Memory B cell (primary cell): ENCODE measurements around the gene SYCE3.
"Not testable (repeated sequence)": the region's sequence is repeated elsewhere in the genome, so short reads cannot be mapped to it uniquely, and the experiment has no call there.

Experiments used
- ATAC-seq: fragments of 150-1000 bp; cut with Tn5 transposase; 2 replicates; pipeline ENCODE4 v1.10.0; 2021; ENCODE audit warnings: low read depth, mild to moderate bottlenecking, moderate library complexity
- DNase-seq, 2 donors: peaks; one replicate each; pipeline ENCODE4 v3.0.0; 2022; ENCODE audit warnings: low spot score in 2 of 2
- H3K27ac Mint-ChIP-seq: one replicate; pipeline ENCODE4 v1.8.0; 2022; ENCODE audit warnings: mild to moderate bottlenecking, moderate library complexity, mixed read lengths
- H3K27me3 Mint-ChIP-seq: one replicate; pipeline ENCODE4 v1.8.0; 2022; ENCODE audit warnings: mixed read lengths
- H3K36me3 Mint-ChIP-seq: one replicate; pipeline ENCODE4 v1.8.0; 2022; ENCODE audit warnings: mild to moderate bottlenecking, mixed read lengths
- H3K4me1 Mint-ChIP-seq: one replicate; pipeline ENCODE4 v1.8.0; 2022; ENCODE audit warnings: mixed read lengths
- H3K4me3 Mint-ChIP-seq: one replicate; pipeline ENCODE4 v1.8.0; 2022; ENCODE audit warnings: mild to moderate bottlenecking, moderate library complexity, mixed read lengths
- H3K9me3 Mint-ChIP-seq: one replicate; pipeline ENCODE4 v1.8.0; 2022; ENCODE audit warnings: mixed read lengths

Gene SYCE3

GRCh38 chr22:50523806-50524675, 38.7 kb downstream of the SYCE3 start:
- peak in 1 of 2 donors; percentile 20 for DNase-seq
- H3K4me1 Mint-ChIP-seq: peaks cover 24% of the 10 kb centered on the region
- peaks cover 5% of the 10 kb centered on the region for H3K36me3 Mint-ChIP-seq
- H3K27me3 Mint-ChIP-seq: no peaks in the 10 kb centered on the region
- ATAC-seq: no peak
- peak overlapping the region; percentile 88 for H3K4me3 Mint-ChIP-seq
- H3K27ac Mint-ChIP-seq: peak overlapping the region; percentile 95
- no peaks in the 10 kb centered on the region for H3K9me3 Mint-ChIP-seq

- H3K27ac Mint-ChIP-seq: no peak overlapping the region
- H3K27me3 Mint-ChIP-seq: no peaks in the 10 kb centered on the region
- ATAC-seq: no peak
- peaks cover 5% of the 10 kb centered on the region for H3K36me3 Mint-ChIP-seq
- no peak for DNase-seq
- no peaks in the 10 kb centered on the region for H3K9me3 Mint-ChIP-seq
- H3K4me1 Mint-ChIP-seq: peaks cover 21% of the 10 kb centered on the region
- H3K4me3 Mint-ChIP-seq: peak overlapping the region; percentile 5
Measured at GRCh38 chr22:50523458-50523805, 39.3 kb downstream of the SYCE3 start.

GRCh38 chr22:50522806-50523438, 39.8 kb downstream of the SYCE3 start:
- ATAC-seq (no peak), DNase-seq (no peak)
- Mint-ChIP-seq H3K27ac (no peak overlapping the region), H3K36me3 (peaks cover 5% of the 10 kb centered on the region), H3K27me3 (no peaks in the 10 kb centered on the region), H3K4me1 (peaks cover 20% of the 10 kb centered on the region), H3K4me3 (peak overlapping the region; percentile 5), H3K9me3 (no peaks in the 10 kb centered on the region)

- ATAC-seq (no peak), DNase-seq (no peak)
- H3K27ac Mint-ChIP-seq: no peak overlapping the region
- no peaks in the 10 kb centered on the region for H3K27me3 Mint-ChIP-seq
- H3K9me3 Mint-ChIP-seq: no peaks in the 10 kb centered on the region
- peaks cover 5% of the 10 kb centered on the region for H3K36me3 Mint-ChIP-seq
- no peak overlapping the region for H3K4me3 Mint-ChIP-seq
- H3K4me1 Mint-ChIP-seq: peaks cover 15% of the 10 kb centered on the region
Measured at GRCh38 chr22:50522208-50522805, 40.4 kb downstream of the SYCE3 start.

- Mint-ChIP-seq H3K9me3 (no peaks in the 10 kb centered on the region), H3K27ac (no peak overlapping the region), H3K36me3 (peaks cover 5% of the 10 kb centered on the region), H3K27me3 (no peaks in the 10 kb centered on the region), H3K4me3 (no peak overlapping the region), H3K4me1 (peaks cover 9% of the 10 kb centered on the region)
- ATAC-seq (no peak), DNase-seq (no peak)
Measured at GRCh38 chr22:50521710-50522109, 41.0 kb downstream of the SYCE3 start.

- no peak overlapping the region for H3K27ac Mint-ChIP-seq
- no peaks in the 10 kb centered on the region for H3K27me3 Mint-ChIP-seq
- H3K4me3 Mint-ChIP-seq: no peak overlapping the region
- H3K36me3 Mint-ChIP-seq: peaks cover 5% of the 10 kb centered on the region
- no peak for DNase-seq
- peaks cover 8% of the 10 kb centered on the region for H3K4me1 Mint-ChIP-seq
- no peaks in the 10 kb centered on the region for H3K9me3 Mint-ChIP-seq
- ATAC-seq: no peak
Measured at GRCh38 chr22:50520826-50521453, 41.8 kb downstream of the SYCE3 start.

- not testable (repeated sequence) for H3K4me3 Mint-ChIP-seq, H3K27ac Mint-ChIP-seq, H3K36me3 Mint-ChIP-seq, DNase-seq, ATAC-seq, H3K27me3 Mint-ChIP-seq, H3K9me3 Mint-ChIP-seq
- peaks cover 10% of the 10 kb centered on the region for H3K4me1 Mint-ChIP-seq
Measured at GRCh38 chr22:50520184-50520583, 42.5 kb downstream of the SYCE3 start.

GRCh38 chr22:50519151-50519550, 43.6 kb downstream of the SYCE3 start:
- peaks cover 8% of the 10 kb centered on the region for H3K4me1 Mint-ChIP-seq
- H3K27ac Mint-ChIP-seq: no peak overlapping the region
- no peaks in the 10 kb centered on the region for H3K27me3 Mint-ChIP-seq
- DNase-seq (no peak), ATAC-seq (no peak)
- H3K36me3 Mint-ChIP-seq: peaks cover 14% of the 10 kb centered on the region
- H3K4me3 Mint-ChIP-seq: no peak overlapping the region
- no peaks in the 10 kb centered on the region for H3K9me3 Mint-ChIP-seq

GRCh38 chr22:50518606-50519005, 44.1 kb downstream of the SYCE3 start:
- Mint-ChIP-seq H3K27me3 (no peaks in the 10 kb centered on the region), H3K27ac (no peak overlapping the region), H3K4me1 (peaks cover 8% of the 10 kb centered on the region), H3K36me3 (peaks cover 14% of the 10 kb centered on the region), H3K4me3 (no peak overlapping the region), H3K9me3 (no peaks in the 10 kb centered on the region)
- no peak for ATAC-seq
- no peak for DNase-seq

GRCh38 chr22:50517495-50518260, 45.0 kb downstream of the SYCE3 start:
- Mint-ChIP-seq H3K36me3 (peaks cover 14% of the 10 kb centered on the region), H3K27ac (peak overlapping the region; percentile 50), H3K4me1 (peaks cover 8% of the 10 kb centered on the region), H3K4me3 (no peak overlapping the region), H3K27me3 (no peaks in the 10 kb centered on the region), H3K9me3 (no peaks in the 10 kb centered on the region)
- no peak for DNase-seq
- no peak for ATAC-seq

- H3K36me3 Mint-ChIP-seq: peaks cover 15% of the 10 kb centered on the region
- ATAC-seq (no peak), DNase-seq (no peak)
- no peak overlapping the region for H3K27ac Mint-ChIP-seq
- H3K4me3 Mint-ChIP-seq: no peak overlapping the region
- H3K4me1 Mint-ChIP-seq: peaks cover 8% of the 10 kb centered on the region
- no peaks in the 10 kb centered on the region for H3K9me3 Mint-ChIP-seq
- no peaks in the 10 kb centered on the region for H3K27me3 Mint-ChIP-seq
Measured at GRCh38 chr22:50516891-50517290, 45.8 kb downstream of the SYCE3 start.

GRCh38 chr22:50516068-50516467, 46.7 kb downstream of the SYCE3 start:
- DNase-seq (no peak), ATAC-seq (no peak)
- no peaks in the 10 kb centered on the region for H3K9me3 Mint-ChIP-seq
- H3K27ac Mint-ChIP-seq: no peak overlapping the region
- H3K36me3 Mint-ChIP-seq: peaks cover 12% of the 10 kb centered on the region
- H3K4me3 Mint-ChIP-seq: no peak overlapping the region
- no peaks in the 10 kb centered on the region for H3K27me3 Mint-ChIP-seq
- peaks cover 8% of the 10 kb centered on the region for H3K4me1 Mint-ChIP-seq

GRCh38 chr22:50513175-50513574, 49.5 kb downstream of the SYCE3 start:
- ATAC-seq (no peak), DNase-seq (no peak)
- no peak overlapping the region for H3K4me3 Mint-ChIP-seq
- no peaks in the 10 kb centered on the region for H3K27me3 Mint-ChIP-seq
- peaks cover 11% of the 10 kb centered on the region for H3K36me3 Mint-ChIP-seq
- no peak overlapping the region for H3K27ac Mint-ChIP-seq
- H3K9me3 Mint-ChIP-seq: no peaks in the 10 kb centered on the region
- H3K4me1 Mint-ChIP-seq: peaks cover 20% of the 10 kb centered on the region
